Erythroblast (primary cell): Measurements from ENCODE around the gene HDGFL3.

Experiments
- GATA1 ChIP-seq: IDR thresholded peaks from 2 replicates; pipeline ENCODE4 v1.6.1; 2011; ENCODE audit warnings: low read depth, mild to moderate bottlenecking, control low read depth, low read length, moderate library complexity
- POLR2A ChIP-seq: IDR thresholded peaks from 2 replicates; pipeline ENCODE4 v1.6.1; 2011; ENCODE audit warnings: mild to moderate bottlenecking, low read length

DNA sequence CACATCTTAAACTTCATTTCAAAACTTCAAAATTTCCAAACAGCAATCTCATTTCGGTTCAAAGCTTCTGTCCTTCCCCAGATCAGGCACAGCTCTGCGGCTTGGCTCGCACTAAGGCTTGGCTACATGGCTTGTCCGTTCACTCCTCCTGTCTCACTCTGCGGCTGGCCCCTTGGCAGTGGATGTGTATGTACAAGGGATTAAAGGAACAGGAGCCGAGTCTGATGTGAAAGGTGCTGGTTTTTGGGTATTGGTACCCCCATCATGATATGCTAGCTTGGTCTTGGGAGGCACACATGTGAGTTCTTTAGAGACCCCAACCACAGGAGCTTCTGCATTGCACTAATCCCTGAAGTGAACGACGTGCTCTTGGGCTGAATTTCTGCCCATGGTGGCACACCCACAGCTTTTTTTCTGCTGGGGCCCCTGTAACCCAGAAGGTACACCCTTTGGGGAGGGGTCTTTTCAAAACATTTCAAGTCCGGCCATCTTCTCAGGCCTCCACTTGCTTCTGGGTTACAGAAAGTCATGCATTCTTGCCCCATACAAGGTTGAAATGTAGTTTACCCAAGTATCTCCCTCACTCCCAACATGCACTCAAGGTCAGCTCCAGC, 87.5 kb downstream of the HDGFL3 start:
- no peak for TF ChIP-seq POLR2A
- TF ChIP-seq GATA1: no peak
